ENCODE results near the gene RTRAF.

RTRAF gene

GRCh38 chr14:51954031-51954430 lies 35.3 kb upstream of the RTRAF start:
- Mint-ChIP-seq H3K27ac (no peak overlapping the region), H3K4me1 (no peaks in the 10 kb centered on the region), H3K27me3 (ENCODE audit: low read depth, poor library complexity) (no peaks in the 10 kb centered on the region), H3K9me3 (peaks cover 22% of the 10 kb centered on the region), H3K36me3 (ENCODE audit: low read depth) (peaks cover 60% of the 10 kb centered on the region), H3K4me3 (no peak overlapping the region)
- TF ChIP-seq, protein P1, sequence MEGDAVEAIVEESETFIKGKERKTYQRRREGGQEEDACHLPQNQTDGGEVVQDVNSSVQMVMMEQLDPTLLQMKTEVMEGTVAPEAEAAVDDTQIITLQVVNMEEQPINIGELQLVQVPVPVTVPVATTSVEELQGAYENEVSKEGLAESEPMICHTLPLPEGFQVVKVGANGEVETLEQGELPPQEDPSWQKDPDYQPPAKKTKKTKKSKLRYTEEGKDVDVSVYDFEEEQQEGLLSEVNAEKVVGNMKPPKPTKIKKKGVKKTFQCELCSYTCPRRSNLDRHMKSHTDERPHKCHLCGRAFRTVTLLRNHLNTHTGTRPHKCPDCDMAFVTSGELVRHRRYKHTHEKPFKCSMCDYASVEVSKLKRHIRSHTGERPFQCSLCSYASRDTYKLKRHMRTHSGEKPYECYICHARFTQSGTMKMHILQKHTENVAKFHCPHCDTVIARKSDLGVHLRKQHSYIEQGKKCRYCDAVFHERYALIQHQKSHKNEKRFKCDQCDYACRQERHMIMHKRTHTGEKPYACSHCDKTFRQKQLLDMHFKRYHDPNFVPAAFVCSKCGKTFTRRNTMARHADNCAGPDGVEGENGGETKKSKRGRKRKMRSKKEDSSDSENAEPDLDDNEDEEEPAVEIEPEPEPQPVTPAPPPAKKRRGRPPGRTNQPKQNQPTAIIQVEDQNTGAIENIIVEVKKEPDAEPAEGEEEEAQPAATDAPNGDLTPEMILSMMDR (IDR thresholded peaks at IDR 0.05) = no peak
- DNase-seq = no peak

- TF ChIP-seq, protein P1 (IDR thresholded peaks at IDR 0.05) = no peak
- Mint-ChIP-seq H3K4me3 (no peak overlapping the region), H3K27ac (no peak overlapping the region), H3K9me3 (peaks cover 28% of the 10 kb centered on the region), H3K27me3 (ENCODE audit: low read depth, poor library complexity) (no peaks in the 10 kb centered on the region), H3K36me3 (ENCODE audit: low read depth) (peaks cover 66% of the 10 kb centered on the region), H3K4me1 (no peaks in the 10 kb centered on the region)
- DNase-seq = no peak
Measured at GRCh38 chr14:51954657-51955056, 34.7 kb upstream of the RTRAF start.

DNA sequence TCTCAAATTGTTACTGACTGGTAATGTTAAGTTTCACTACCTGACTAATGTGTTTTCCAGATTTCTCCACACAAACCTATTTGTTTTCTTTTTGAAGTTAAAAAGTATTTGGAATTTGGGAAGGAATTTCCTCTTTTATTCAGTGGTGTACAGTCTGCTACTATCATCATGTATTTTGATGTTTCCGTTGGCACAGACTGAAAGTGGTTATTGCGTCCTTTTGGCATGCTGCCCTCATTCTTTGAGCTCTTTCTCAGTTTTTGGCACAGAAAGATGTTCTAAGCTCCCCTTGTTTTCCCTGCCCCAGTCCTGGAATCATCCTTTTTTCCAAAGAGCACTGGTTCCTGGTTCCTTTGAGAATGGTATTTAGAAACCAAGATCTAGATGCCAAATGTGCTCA lies 31.4 kb upstream of the RTRAF start:
- TF ChIP-seq, protein P1 (IDR thresholded peaks at IDR 0.05) = no peak
- DNase-seq = no peak
- Mint-ChIP-seq H3K27me3 (ENCODE audit: low read depth, poor library complexity) (no peaks in the 10 kb centered on the region), H3K4me1 (no peaks in the 10 kb centered on the region), H3K4me3 (no peak overlapping the region), H3K36me3 (ENCODE audit: low read depth) (peaks cover 59% of the 10 kb centered on the region), H3K9me3 (peaks cover 44% of the 10 kb centered on the region), H3K27ac (no peak overlapping the region)

DNA sequence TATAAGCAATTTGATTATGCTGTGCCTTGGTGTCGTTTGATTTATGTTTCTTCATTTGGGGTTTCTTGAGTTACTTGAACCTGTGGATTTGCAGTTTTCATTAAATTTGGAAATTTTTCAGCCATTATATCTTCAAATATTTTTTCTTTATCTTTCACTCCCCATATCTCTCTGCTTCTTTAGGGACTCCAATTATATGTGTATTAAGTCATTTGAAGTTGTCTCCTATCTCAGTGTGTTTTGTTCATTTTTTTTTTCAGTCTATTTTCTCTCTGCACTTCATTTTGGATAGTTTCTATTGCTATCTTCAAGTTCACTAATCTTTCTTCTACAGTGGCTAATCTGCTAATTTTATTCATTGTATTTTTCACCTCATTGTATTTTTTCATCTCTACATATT lies 29.4 kb upstream of the RTRAF start:
- TF ChIP-seq, protein P1 (IDR thresholded peaks at IDR 0.05) = no peak
- H3K27ac Mint-ChIP-seq = no peak overlapping the region
- H3K4me1 Mint-ChIP-seq = no peaks in the 10 kb centered on the region
- no peak for DNase-seq
- H3K36me3 Mint-ChIP-seq (ENCODE audit: low read depth) = peaks cover 57% of the 10 kb centered on the region
- H3K4me3 Mint-ChIP-seq = no peak overlapping the region
- peaks cover 44% of the 10 kb centered on the region for H3K9me3 Mint-ChIP-seq
- H3K27me3 Mint-ChIP-seq (ENCODE audit: low read depth, poor library complexity) = no peaks in the 10 kb centered on the region

DNA sequence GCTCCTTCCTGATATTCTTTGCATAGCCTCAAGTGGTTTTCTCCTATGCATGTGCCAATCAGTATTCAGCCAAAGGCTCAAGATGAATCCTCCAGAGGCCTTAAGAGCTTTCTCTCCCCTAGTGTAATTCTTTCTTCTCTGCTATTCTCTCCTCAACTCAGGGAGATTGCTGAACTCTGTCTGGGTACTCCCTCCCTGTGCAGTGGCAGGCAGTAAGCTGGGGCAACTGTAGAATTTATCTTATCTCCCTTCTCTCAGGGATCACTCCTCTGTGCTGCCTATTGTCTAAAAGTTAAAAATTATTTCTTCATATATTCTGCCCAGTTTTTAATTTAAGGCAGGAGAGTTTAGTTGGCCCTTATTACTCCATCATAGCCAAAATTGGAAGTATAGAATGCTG lies 28.5 kb upstream of the RTRAF start:
- DNase-seq = no peak
- Mint-ChIP-seq H3K36me3 (ENCODE audit: low read depth) (peaks cover 57% of the 10 kb centered on the region), H3K27me3 (ENCODE audit: low read depth, poor library complexity) (no peaks in the 10 kb centered on the region), H3K9me3 (peaks cover 44% of the 10 kb centered on the region), H3K4me3 (no peak overlapping the region), H3K27ac (no peak overlapping the region), H3K4me1 (no peaks in the 10 kb centered on the region)
- TF ChIP-seq, protein P1 (IDR thresholded peaks at IDR 0.05) = no peak

- peaks cover 34% of the 10 kb centered on the region for H3K9me3 Mint-ChIP-seq
- DNase-seq = no peak
- no peaks in the 10 kb centered on the region for H3K27me3 Mint-ChIP-seq (ENCODE audit: low read depth, poor library complexity)
- H3K4me3 Mint-ChIP-seq = no peak overlapping the region
- TF ChIP-seq, protein P1 (IDR thresholded peaks at IDR 0.05) = no peak
- H3K27ac Mint-ChIP-seq = no peak overlapping the region
- no peaks in the 10 kb centered on the region for H3K4me1 Mint-ChIP-seq
- peaks cover 40% of the 10 kb centered on the region for H3K36me3 Mint-ChIP-seq (ENCODE audit: low read depth)
Measured at GRCh38 chr14:51962711-51963110, 26.6 kb upstream of the RTRAF start.
